Upper lobe of left lung (tissue), 6 donors: ENCODE measurements around the gene KCNJ15. TPM values are rescaled to one million over a fixed set of nuclear protein-coding genes. Genes with fewer than 3 reads are reported as not detected.

Source experiments
- ATAC-seq, 2 donors: fragments of 200-7000 bp; cut with Tn5 transposase; one replicate each; pipeline ENCODE4 v1.9.1; 2022; ENCODE audit warnings: mild to moderate bottlenecking in 2 of 2, moderate library complexity in 2 of 2; ENCODE audit not compliant: low FRiP score in 2 of 2
- DNase-seq, 2 donors: peaks; one replicate each; pipeline ENCODE4 v3.0.0-alpha.2; 2019 to 2020
- H3K27ac ChIP-seq, 4 donors: fragments of 200-600 bp; sonication (generic); one replicate each; pipeline ENCODE4 v1.5.1; 2016 to 2019
- H3K27me3 ChIP-seq, 4 donors: fragments of 200-600 bp; sonication (generic); one replicate each; pipeline ENCODE4 v1.5.1; 2017 to 2019
- H3K36me3 ChIP-seq, 4 donors: fragments of 200-600 bp; sonication (generic); one replicate each; pipeline ENCODE4 v1.5.1; 2016 to 2019
- H3K4me1 ChIP-seq, 4 donors: fragments of 200-600 bp; sonication (generic); one replicate each; pipeline ENCODE4 v1.5.1; 2018 to 2019
- H3K4me3 ChIP-seq, 4 donors: fragments of 200-600 bp; sonication (generic); one replicate each; pipeline ENCODE4 v1.5.1; 2017 to 2019; ENCODE audit warnings: mild to moderate bottlenecking in 2 of 4, moderate library complexity in 1 of 4
- H3K9me3 ChIP-seq, 4 donors: fragments of 200-600 bp; sonication (generic); one replicate each; pipeline ENCODE4 v1.5.1; 2018 to 2019
- CTCF ChIP-seq, 6 experiments: fragments of 450-650 bp in 4 of 6; fragments of 200-600 bp in 2 of 6; sonication (generic) in 2 of 6; IDR thresholded peaks; one replicate each; pipeline ENCODE4 v1.5.1; 2016 to 2019; ENCODE audit warnings: antibody characterized with exemption in 6 of 6
- EP300 ChIP-seq, 4 donors: sonication (generic); formaldehyde crosslinking; IDR thresholded peaks; one replicate each; pipeline ENCODE4 v1.5.1; 2017; ENCODE audit warnings: antibody characterized with exemption in 4 of 4, control low read depth in 2 of 4
- POLR2A ChIP-seq, 4 donors: fragments of 450-650 bp; IDR thresholded peaks; one replicate each; pipeline ENCODE4 v1.5.1; 2016 to 2017; ENCODE audit warnings: antibody characterized with exemption in 4 of 4, mild to moderate bottlenecking in 2 of 4
- POLR2AphosphoS5 ChIP-seq, 2 donors: sonication (generic); formaldehyde crosslinking; IDR thresholded peaks; one replicate each; pipeline ENCODE4 v1.5.1; 2017; ENCODE audit warnings: antibody characterized with exemption in 2 of 2
- WGBS, 2 donors: methylation state at CpG; one replicate each; pipeline ENCODE4 v1.1.5; 2017 to 2018; 5-methylcytosine and 5-hydroxymethylcytosine counted together
- total RNA-seq, 6 donors: library from RNA; depleted of rRNA in 4 of 6; stranded (reverse); fragments of >200 nt in 4 of 6; gene quantifications; one replicate each; pipeline versions ENCODE4 v1.1.0 to v1.2.1, GENCODE V29; 2016 to 2021
- donor health status: DM: no; HTN: no; CAD: no; lungs with moderate emphysema.
- donor health status: DM: no; HTN: yes; CAD: no; lungs with severe emphysema.

KCNJ15 gene
- total RNA-seq, 6 donors from 2014 or later = 17.9 to 93.0 (median 48.6) TPM

GRCh38 chr21:38284216-38284615 lies 27.4 kb downstream of the KCNJ15 start:
- no peaks in the 10 kb centered on the region for H3K27me3 ChIP-seq
- H3K4me1 ChIP-seq = peaks cover 7 to 31% (median 16%) of the 10 kb centered on the region in 4 donors
- H3K36me3 ChIP-seq = peaks cover 0 to 3% (median 0%) of the 10 kb centered on the region in 4 donors
- H3K9me3 ChIP-seq = no peaks in the 10 kb centered on the region
- H3K27ac ChIP-seq = peak overlapping the region in 3 of 4 donors; percentile 68 to 83 (median 83)
- no peak for ATAC-seq
- 96 to 98% methylated on average over 6 of the region's 6 CpGs for WGBS, 2 donors
- DNase-seq = no peak
- no peak overlapping the region for H3K4me3 ChIP-seq
- TF ChIP-seq POLR2A (IDR thresholded peaks at IDR 0.05) = no peak
- no peak for TF ChIP-seq CTCF (IDR thresholded peaks at IDR 0.05)
- TF ChIP-seq POLR2AphosphoS5 (IDR thresholded peaks at IDR 0.05) = no peak
- no peak for TF ChIP-seq EP300 (IDR thresholded peaks at IDR 0.05)

GRCh38 chr21:38286739-38287471 lies 30.1 kb downstream of the KCNJ15 start:
- Histone ChIP-seq H3K9me3 (no peaks in the 10 kb centered on the region), H3K4me1 (peaks cover 7 to 35% (median 20%) of the 10 kb centered on the region in 4 donors), H3K27ac (no peak overlapping the region), H3K27me3 (no peaks in the 10 kb centered on the region), H3K36me3 (no peaks in the 10 kb centered on the region), H3K4me3 (no peak overlapping the region)
- DNase-seq = no peak
- WGBS, 2 donors = 60 to 72% methylated on average over 3 of the region's 3 CpGs
- no peak for TF ChIP-seq CTCF (IDR thresholded peaks at IDR 0.05)
- TF ChIP-seq POLR2A (IDR thresholded peaks at IDR 0.05) = no peak
- TF ChIP-seq POLR2AphosphoS5 (IDR thresholded peaks at IDR 0.05) = no peak
- no peak for TF ChIP-seq EP300 (IDR thresholded peaks at IDR 0.05)
- no peak for ATAC-seq

- Histone ChIP-seq H3K4me3 (no peak overlapping the region), H3K27ac (no peak overlapping the region), H3K27me3 (no peaks in the 10 kb centered on the region), H3K9me3 (no peaks in the 10 kb centered on the region), H3K36me3 (no peaks in the 10 kb centered on the region), H3K4me1 (peaks cover 7 to 31% (median 20%) of the 10 kb centered on the region in 4 donors)
- WGBS, 2 donors = 92 to 100% methylated on average over 1 of the region's 1 CpG
- TF ChIP-seq EP300 (IDR thresholded peaks at IDR 0.05) (no peak), CTCF (IDR thresholded peaks at IDR 0.05) (no peak), POLR2A (IDR thresholded peaks at IDR 0.05) (no peak), POLR2AphosphoS5 (IDR thresholded peaks at IDR 0.05) (no peak)
- DNase-seq (no peak), ATAC-seq (no peak)
Measured at GRCh38 chr21:38287476-38287875, 30.7 kb downstream of the KCNJ15 start.

GRCh38 chr21:38289705-38290485 lies 33.1 kb downstream of the KCNJ15 start:
- Histone ChIP-seq H3K9me3 (no peaks in the 10 kb centered on the region), H3K36me3 (no peaks in the 10 kb centered on the region), H3K4me1 (peaks cover 6 to 34% (median 21%) of the 10 kb centered on the region in 4 donors), H3K4me3 (no peak overlapping the region), H3K27me3 (no peaks in the 10 kb centered on the region), H3K27ac (peak overlapping the region; percentile 71 to 80 (median 80))
- peak in 1 of 4 donors; percentile 55 for TF ChIP-seq EP300 (IDR thresholded peaks at IDR 0.05)
- TF ChIP-seq CTCF (IDR thresholded peaks at IDR 0.05) = no peak
- TF ChIP-seq POLR2AphosphoS5 (IDR thresholded peaks at IDR 0.05) = peak; percentile 68 to 80
- no peak for TF ChIP-seq POLR2A (IDR thresholded peaks at IDR 0.05)
- 60 to 67% methylated on average over 14 of the region's 14 CpGs for WGBS, 2 donors
- peak in 1 of 2 donors; percentile 84 for DNase-seq
- ATAC-seq = peak; percentile 89 to 93
